HEK293T (cell line): ENCODE measurements around the gene UGT1A10.

Source experiments
- CTCF ChIA-PET: fragments of 350-600 bp; formaldehyde crosslinking; extraction: SDS; loops from one replicate; lab custom pipeline; 2021; ENCODE audit warnings: antibody characterized with exemption, inconsistent platforms; lab: Yijun Ruan, JAX
- POLR2A ChIA-PET: fragments of 350-600 bp; formaldehyde crosslinking; extraction: SDS; loops from one replicate; lab custom pipeline; 2020; ENCODE audit warnings: antibody characterized with exemption, inconsistent platforms; lab: Yijun Ruan, JAX
- DNase-seq: peaks from one replicate; pipeline ENCODE4 v3.0.0; 2012; ENCODE audit warnings: mixed read lengths; ENCODE audit errors: extremely low spot score
- ARNT ChIP-seq: fragments of 450-650 bp; IDR thresholded peaks from 2 replicates; pipeline ENCODE4 v1.6.1; 2017; ENCODE audit warnings: mild to moderate bottlenecking
- BHLHE40 ChIP-seq: fragments of 450-650 bp; IDR thresholded peaks from 2 replicates; pipeline ENCODE4 v1.6.1; 2016; ENCODE audit warnings: mild to moderate bottlenecking, moderate library complexity, borderline replicate concordance
- CTBP1 ChIP-seq: fragments of 450-650 bp; IDR thresholded peaks from 2 replicates; pipeline ENCODE4 v1.6.1; 2016; ENCODE audit warnings: borderline replicate concordance
- ELF4 ChIP-seq: fragments of 450-650 bp; IDR thresholded peaks from 2 replicates; pipeline ENCODE4 v1.6.1; 2017; ENCODE audit warnings: antibody characterized with exemption
- FOXA1 ChIP-seq: fragments of 450-650 bp; IDR thresholded peaks from 2 replicates; pipeline ENCODE4 v1.6.1; 2016; ENCODE audit warnings: mild to moderate bottlenecking
- FOXK2 ChIP-seq: fragments of 450-650 bp; IDR thresholded peaks from 2 replicates; pipeline ENCODE4 v1.6.1; 2016; ENCODE audit warnings: mild to moderate bottlenecking
- FOXM1 ChIP-seq: fragments of 450-650 bp; IDR thresholded peaks from 2 replicates; pipeline ENCODE4 v1.6.1; 2017; ENCODE audit warnings: mild to moderate bottlenecking, borderline replicate concordance
- HDGF ChIP-seq: fragments of 450-650 bp; IDR thresholded peaks from 2 replicates; pipeline ENCODE4 v1.6.1; 2017; ENCODE audit warnings: antibody characterized with exemption, borderline replicate concordance
- L3MBTL2 ChIP-seq: fragments of 450-650 bp; conservative IDR thresholded peaks from 2 replicates; pipeline ENCODE4 v1.6.1; 2016; ENCODE audit warnings: mild to moderate bottlenecking
- LEF1 ChIP-seq: fragments of 450-650 bp; IDR thresholded peaks from 2 replicates; pipeline ENCODE4 v1.6.1; 2017; ENCODE audit warnings: mild to moderate bottlenecking, borderline replicate concordance
- NFRKB ChIP-seq: fragments of 450-650 bp; IDR thresholded peaks from 2 replicates; pipeline ENCODE4 v1.6.1; 2016; ENCODE audit warnings: mild to moderate bottlenecking, moderate library complexity
- PKNOX1 ChIP-seq: fragments of 450-650 bp; IDR thresholded peaks from 2 replicates; pipeline ENCODE4 v1.6.1; 2016
- SP1 ChIP-seq: fragments of 450-650 bp; IDR thresholded peaks from 2 replicates; pipeline ENCODE4 v1.6.1; 2017
- SUZ12 ChIP-seq: fragments of 450-650 bp; IDR thresholded peaks from 2 replicates; pipeline ENCODE4 v1.6.1; 2016; ENCODE audit warnings: mild to moderate bottlenecking
- TARDBP ChIP-seq: fragments of 450-650 bp; IDR thresholded peaks from 2 replicates; pipeline ENCODE4 v1.6.1; 2016
- ZNF384 ChIP-seq: fragments of 450-650 bp; IDR thresholded peaks from 2 replicates; pipeline ENCODE4 v1.6.1; 2016

UGT1A10 gene

GRCh38 chr2:233807966-233808935 is 172.0 kb downstream of the UGT1A10 start:
- POLR2A ChIA-PET = interaction anchor here (1.1 kb wide), 1 partner anchor 24 kb away, joined by 3 read pairs; no protein-coding TSS in a partner anchor
- CTCF ChIA-PET = no interaction called here
- no peak for DNase-seq
- TF ChIP-seq TARDBP (no peak), L3MBTL2 (no peak), LEF1 (no peak), ARNT (no peak), HDGF (no peak), FOXK2 (no peak), NFRKB (no peak), SP1 (no peak), BHLHE40 (no peak), ELF4 (no peak), ZNF384 (no peak), FOXM1 (no peak), CTBP1 (no peak), FOXA1 (no peak), PKNOX1 (no peak), SUZ12 (no peak)

- TF ChIP-seq SUZ12 (no peak), LEF1 (no peak), FOXA1 (no peak), PKNOX1 (no peak), SP1 (no peak), ZNF384 (no peak), L3MBTL2 (peak; percentile 55), FOXM1 (no peak)
- CTCF ChIA-PET = no interaction called here
- POLR2A ChIA-PET = no interaction called here
- no peak for DNase-seq
These were observed 174.1 kb downstream of the UGT1A10 start for GRCh38 chr2:233810385-233810784.

GRCh38 chr2:233811087-233811486 is 174.8 kb downstream of the UGT1A10 start:
- ChIA-PET CTCF (no interaction called here), POLR2A (no interaction called here)
- TF ChIP-seq SUZ12 (no peak), L3MBTL2 (no peak), HDGF (no peak), TARDBP (no peak), CTBP1 (no peak), ELF4 (no peak)
- no peak for DNase-seq

- POLR2A ChIA-PET = no interaction called here
- no peak for DNase-seq
- CTCF ChIA-PET = no interaction called here
- TF ChIP-seq NFRKB = no peak
- TF ChIP-seq CTBP1 = no peak
- no peak for TF ChIP-seq SUZ12
- no peak for TF ChIP-seq FOXK2
- TF ChIP-seq ZNF384 = no peak
- no peak for TF ChIP-seq L3MBTL2
- TF ChIP-seq FOXM1 = no peak
- no peak for TF ChIP-seq SP1
- no peak for TF ChIP-seq LEF1
- TF ChIP-seq FOXA1 = no peak
- TF ChIP-seq ARNT = no peak
- TF ChIP-seq TARDBP = no peak
- no peak for TF ChIP-seq BHLHE40
- TF ChIP-seq HDGF = no peak
- no peak for TF ChIP-seq ELF4
These were observed 175.5 kb downstream of the UGT1A10 start for GRCh38 chr2:233811732-233812131.

- ChIA-PET POLR2A (no interaction called here), CTCF (no interaction called here)
- DNase-seq = no peak
- TF ChIP-seq BHLHE40 = no peak
- no peak for TF ChIP-seq HDGF
- no peak for TF ChIP-seq CTBP1
- TF ChIP-seq ARNT = no peak
- TF ChIP-seq FOXK2 = no peak
These were observed 177.2 kb downstream of the UGT1A10 start for GRCh38 chr2:233813236-233814055.

- no peak for DNase-seq
- CTCF ChIA-PET = no interaction called here
- POLR2A ChIA-PET = no interaction called here
- no peak for TF ChIP-seq NFRKB
- no peak for TF ChIP-seq ZNF384
- no peak for TF ChIP-seq FOXM1
- TF ChIP-seq ARNT = no peak
- TF ChIP-seq FOXK2 = no peak
- TF ChIP-seq PKNOX1 = no peak
- TF ChIP-seq SP1 = no peak
- TF ChIP-seq SUZ12 = no peak
- no peak for TF ChIP-seq ELF4
- no peak for TF ChIP-seq HDGF
- TF ChIP-seq BHLHE40 = no peak
These were observed 178.0 kb downstream of the UGT1A10 start for GRCh38 chr2:233814056-233814835.
